Measurements from ENCODE around the gene OR2D2. TPM values are rescaled to one million over a fixed set of nuclear protein-coding genes. Genes with fewer than 3 reads are reported as not detected.
A peak's percentile ranks its signal among the peaks of the same experiment; 100 is the strongest.

The OR2D2 gene
- total RNA-seq, 2 experiments from 2014 or later = not detected

DNA sequence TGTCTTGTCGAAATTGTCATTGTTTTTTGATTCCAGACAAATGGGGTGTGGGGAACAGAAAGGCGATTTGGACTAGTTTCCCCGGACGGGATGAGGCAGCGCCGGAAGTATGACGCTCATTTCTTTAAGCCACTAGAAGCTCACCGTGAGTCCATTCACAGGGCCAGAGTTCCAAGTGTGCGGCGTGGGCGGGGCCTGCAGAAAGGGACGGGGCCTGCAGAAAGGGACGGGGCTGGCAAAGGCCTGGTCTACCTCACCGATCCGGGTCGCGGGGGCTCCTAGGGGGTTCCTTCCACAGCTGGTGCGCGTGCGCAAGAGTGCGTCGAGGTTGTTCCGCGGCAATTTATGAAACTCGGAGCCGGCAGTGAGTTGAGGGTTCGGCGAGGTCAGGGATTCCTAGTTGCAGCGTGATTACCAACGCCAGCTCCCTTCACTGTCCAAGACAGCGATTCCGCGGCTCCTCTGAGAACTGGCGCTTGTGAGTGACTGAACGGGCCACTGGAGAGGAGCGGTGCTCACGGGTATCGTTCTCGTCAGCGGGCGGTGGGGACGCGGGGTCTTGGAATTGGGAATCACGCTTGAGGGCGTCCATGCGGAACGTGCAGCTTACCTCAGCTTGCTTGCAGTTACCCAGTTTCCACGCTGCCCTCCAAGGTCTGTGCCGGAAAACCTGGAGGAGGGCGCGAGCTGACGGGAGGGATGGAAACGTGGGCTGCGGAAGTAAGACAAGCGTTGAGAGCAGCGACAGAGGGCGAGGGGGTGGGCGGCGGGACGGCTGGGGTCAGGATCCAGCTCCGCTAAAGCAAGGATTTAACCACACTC lies 34.1 kb upstream of the OR2D2 start, which contains the start of gene ZNF215:
Gene ZNF215 (plus strand): TSS at position 219 of the 822 bp plus-strand sequence. CDS start 5,847 bp downstream, outside the sequence.
- intact Hi-C loops (cut with DNase I, micrococcal nuclease) = no loop called here
- H3K9me3 ChIP-seq (ENCODE audit: control insufficient read depth in 1 of 2, insufficient read depth in 1 of 2, low read length in 2 of 2) = peaks cover 0 to 7% of the 10 kb centered on the region in 2 experiments
- ChIA-PET CTCF (no interaction called here), POLR2A (no interaction called here)
- Mint-ChIP-seq H3K36me3 (ENCODE audit: low read depth) (no peaks in the 10 kb centered on the region), H3K4me1 (ENCODE audit: low read depth) (peaks cover 26% of the 10 kb centered on the region), H3K4me3 (peak within 1 kb of the TSS; percentile 81), H3K27ac (peak within 1 kb of the TSS; percentile 63), H3K9me3 (no peaks in the 10 kb centered on the region), H3K27me3 (peaks cover 49% of the 10 kb centered on the region)
- no peak within 1 kb of the TSS for H3K27ac ChIP-seq (ENCODE audit: low read depth in 1 of 2, low read length in 2 of 2)
- H3K4me3 ChIP-seq (ENCODE audit: low read length) = peak within 1 kb of the TSS; percentile 50
- TF ChIP-seq, protein P1, sequence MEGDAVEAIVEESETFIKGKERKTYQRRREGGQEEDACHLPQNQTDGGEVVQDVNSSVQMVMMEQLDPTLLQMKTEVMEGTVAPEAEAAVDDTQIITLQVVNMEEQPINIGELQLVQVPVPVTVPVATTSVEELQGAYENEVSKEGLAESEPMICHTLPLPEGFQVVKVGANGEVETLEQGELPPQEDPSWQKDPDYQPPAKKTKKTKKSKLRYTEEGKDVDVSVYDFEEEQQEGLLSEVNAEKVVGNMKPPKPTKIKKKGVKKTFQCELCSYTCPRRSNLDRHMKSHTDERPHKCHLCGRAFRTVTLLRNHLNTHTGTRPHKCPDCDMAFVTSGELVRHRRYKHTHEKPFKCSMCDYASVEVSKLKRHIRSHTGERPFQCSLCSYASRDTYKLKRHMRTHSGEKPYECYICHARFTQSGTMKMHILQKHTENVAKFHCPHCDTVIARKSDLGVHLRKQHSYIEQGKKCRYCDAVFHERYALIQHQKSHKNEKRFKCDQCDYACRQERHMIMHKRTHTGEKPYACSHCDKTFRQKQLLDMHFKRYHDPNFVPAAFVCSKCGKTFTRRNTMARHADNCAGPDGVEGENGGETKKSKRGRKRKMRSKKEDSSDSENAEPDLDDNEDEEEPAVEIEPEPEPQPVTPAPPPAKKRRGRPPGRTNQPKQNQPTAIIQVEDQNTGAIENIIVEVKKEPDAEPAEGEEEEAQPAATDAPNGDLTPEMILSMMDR (IDR thresholded peaks at IDR 0.05) = no peak
- H3K36me3 ChIP-seq (ENCODE audit: insufficient read depth, low read length) = no peaks in the 10 kb centered on the region
- peaks cover 17 to 28% of the 10 kb centered on the region in 2 experiments for H3K27me3 ChIP-seq (ENCODE audit: control insufficient read depth in 1 of 2, insufficient read depth in 2 of 2, low read length in 2 of 2)
- ATAC-seq (ENCODE audit: poor library complexity) = peak; percentile 71
- peak in 9 of 14 experiments; percentile 1 to 68 (median 26) for DNase-seq
- H3K4me1 ChIP-seq (ENCODE audit: insufficient read depth, low read length) = peaks cover 7% of the 10 kb centered on the region

DNA sequence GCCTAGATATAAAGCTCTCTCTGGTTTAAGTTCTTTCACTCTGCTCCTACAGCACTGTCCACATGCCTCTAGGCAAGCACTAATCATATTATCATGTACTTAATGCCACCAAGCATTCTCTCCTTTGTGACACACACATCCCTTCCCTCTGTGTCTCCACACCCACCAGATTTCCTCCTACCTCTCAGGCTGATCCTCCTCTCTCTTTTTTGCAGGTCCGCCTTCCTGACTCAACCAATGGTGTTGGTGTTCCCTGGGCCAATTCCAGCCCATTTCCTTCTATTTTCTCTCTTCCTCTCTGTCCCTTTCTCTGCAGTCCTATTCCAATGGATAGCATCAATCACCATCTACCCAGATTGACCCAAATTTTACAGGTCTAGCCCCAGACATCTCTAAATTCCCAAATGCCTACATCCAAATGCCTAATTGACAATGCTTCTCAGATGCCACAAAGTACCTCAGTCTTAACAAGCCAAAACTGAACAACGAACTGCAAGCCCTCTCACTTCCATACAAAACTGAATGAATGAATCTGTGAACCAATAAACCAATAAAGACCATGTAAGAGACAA lies 33.4 kb upstream of the OR2D2 start:
- Mint-ChIP-seq H3K4me3 (peak overlapping the region; percentile 81), H3K27me3 (peaks cover 44% of the 10 kb centered on the region), H3K4me1 (ENCODE audit: low read depth) (peaks cover 26% of the 10 kb centered on the region), H3K9me3 (no peaks in the 10 kb centered on the region), H3K36me3 (ENCODE audit: low read depth) (no peaks in the 10 kb centered on the region), H3K27ac (peak overlapping the region; percentile 58)
- no peak for DNase-seq
- no peak for ATAC-seq (ENCODE audit: poor library complexity)
- H3K36me3 ChIP-seq (ENCODE audit: insufficient read depth, low read length) = no peaks in the 10 kb centered on the region
- H3K4me1 ChIP-seq (ENCODE audit: insufficient read depth, low read length) = peaks cover 7% of the 10 kb centered on the region
- no peak overlapping the region for H3K27ac ChIP-seq (ENCODE audit: low read depth in 1 of 2, low read length in 2 of 2)
- peak overlapping the region; percentile 50 for H3K4me3 ChIP-seq (ENCODE audit: low read length)
- intact Hi-C loops (cut with DNase I, micrococcal nuclease) = no loop called here
- TF ChIP-seq, protein P1 (IDR thresholded peaks at IDR 0.05) = no peak
- H3K27me3 ChIP-seq (ENCODE audit: control insufficient read depth in 1 of 2, insufficient read depth in 2 of 2, low read length in 2 of 2) = peaks cover 17 to 28% of the 10 kb centered on the region in 2 experiments
- CTCF ChIA-PET = no interaction called here
- POLR2A ChIA-PET = no interaction called here
- peaks cover 0 to 7% of the 10 kb centered on the region in 2 experiments for H3K9me3 ChIP-seq (ENCODE audit: control insufficient read depth in 1 of 2, insufficient read depth in 1 of 2, low read length in 2 of 2)

DNA sequence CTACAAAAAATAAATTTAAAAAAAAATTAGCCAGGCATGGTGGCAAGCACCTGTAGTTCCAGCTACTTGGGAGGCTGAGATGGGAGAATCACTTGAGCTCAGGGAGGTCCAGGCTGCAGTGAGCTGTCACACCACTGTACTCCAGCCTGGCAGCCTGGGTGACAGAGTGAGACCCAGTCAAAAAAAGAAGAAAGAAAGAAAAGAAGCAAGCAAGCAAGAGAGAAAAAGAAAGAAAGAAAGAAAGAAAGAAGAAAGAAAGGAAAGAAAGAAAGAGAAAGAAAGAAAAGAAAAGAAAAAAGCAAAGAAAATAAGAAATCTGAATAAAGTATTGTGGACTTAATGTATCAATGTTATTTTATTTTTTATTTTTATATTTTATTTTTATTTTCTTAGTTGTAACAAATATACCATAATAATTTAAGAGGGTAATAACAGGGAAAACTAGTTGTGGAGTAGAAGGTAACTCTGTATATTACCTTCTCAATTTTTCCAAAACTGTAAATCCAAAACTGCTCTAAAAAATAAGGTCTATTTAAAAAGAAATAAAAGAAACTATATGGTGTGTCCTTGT lies 32.8 kb upstream of the OR2D2 start:
- H3K9me3 ChIP-seq (ENCODE audit: control insufficient read depth in 1 of 2, insufficient read depth in 1 of 2, low read length in 2 of 2) = peaks cover 0 to 7% of the 10 kb centered on the region in 2 experiments
- no peak for ATAC-seq (ENCODE audit: poor library complexity)
- no peak for DNase-seq
- H3K4me3 ChIP-seq (ENCODE audit: low read length) = no peak overlapping the region
- peaks cover 17 to 28% of the 10 kb centered on the region in 2 experiments for H3K27me3 ChIP-seq (ENCODE audit: control insufficient read depth in 1 of 2, insufficient read depth in 2 of 2, low read length in 2 of 2)
- H3K4me3 Mint-ChIP-seq = peak overlapping the region; percentile 81
- POLR2A ChIA-PET = no interaction called here
- intact Hi-C loops (cut with DNase I, micrococcal nuclease) = no loop called here
- CTCF ChIA-PET = no interaction called here
- no peak overlapping the region for H3K27ac ChIP-seq (ENCODE audit: low read depth in 1 of 2, low read length in 2 of 2)
- peaks cover 39% of the 10 kb centered on the region for H3K27me3 Mint-ChIP-seq
- no peaks in the 10 kb centered on the region for H3K36me3 ChIP-seq (ENCODE audit: insufficient read depth, low read length)
- H3K27ac Mint-ChIP-seq = no peak overlapping the region
- no peaks in the 10 kb centered on the region for H3K9me3 Mint-ChIP-seq
- peaks cover 7% of the 10 kb centered on the region for H3K4me1 ChIP-seq (ENCODE audit: insufficient read depth, low read length)
- TF ChIP-seq, protein P1 (IDR thresholded peaks at IDR 0.05) = no peak
- H3K36me3 Mint-ChIP-seq (ENCODE audit: low read depth) = no peaks in the 10 kb centered on the region
- peaks cover 26% of the 10 kb centered on the region for H3K4me1 Mint-ChIP-seq (ENCODE audit: low read depth)

Data from CD4-positive, alpha-beta T cell (primary cell).